Subcutaneous adipose tissue (tissue), 4 donors: ENCODE measurements around the gene WDR1. TPM values are rescaled to one million over a fixed set of nuclear protein-coding genes. Genes with fewer than 3 reads are reported as not detected.

Source experiments
- total RNA-seq, 4 donors: library from RNA; depleted of rRNA; stranded (reverse); fragments of >200 nt; gene quantifications; one replicate each; pipeline ENCODE4 v1.1.0, GENCODE V29; 2016
- TF ChIP-seq, protein P1 (sequence below): fragments of 450-650 bp; IDR thresholded peaks from one replicate; pipeline ENCODE4 v1.5.1; 2016; ENCODE audit warnings: low read depth, mild to moderate bottlenecking, control low read depth, antibody characterized with exemption, moderate library complexity

The WDR1 gene
- total RNA-seq, 4 donors from 2014 or later: 81.9 to 122 (median 99.1) TPM

DNA sequence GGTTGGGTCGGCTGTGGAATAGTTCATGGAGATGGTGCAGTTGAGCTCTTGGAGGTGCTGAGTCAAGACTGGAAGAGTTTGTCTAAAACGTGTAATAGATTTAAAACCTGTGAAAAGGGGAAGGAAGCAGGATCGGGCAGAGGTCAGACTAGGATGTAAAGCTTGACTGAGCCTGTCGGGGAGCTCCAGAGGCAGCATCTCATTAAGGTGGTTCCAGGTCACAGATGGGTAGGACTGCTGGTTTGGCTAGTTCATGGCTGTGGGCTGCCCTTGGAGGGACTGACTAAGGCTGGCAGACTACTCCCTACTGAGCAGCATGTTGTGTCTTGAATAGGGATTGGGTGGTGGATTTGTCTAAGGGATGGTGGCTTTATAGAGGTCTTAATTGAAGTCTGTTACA is 28.4 kb upstream of the WDR1 start:
- TF ChIP-seq, protein P1, sequence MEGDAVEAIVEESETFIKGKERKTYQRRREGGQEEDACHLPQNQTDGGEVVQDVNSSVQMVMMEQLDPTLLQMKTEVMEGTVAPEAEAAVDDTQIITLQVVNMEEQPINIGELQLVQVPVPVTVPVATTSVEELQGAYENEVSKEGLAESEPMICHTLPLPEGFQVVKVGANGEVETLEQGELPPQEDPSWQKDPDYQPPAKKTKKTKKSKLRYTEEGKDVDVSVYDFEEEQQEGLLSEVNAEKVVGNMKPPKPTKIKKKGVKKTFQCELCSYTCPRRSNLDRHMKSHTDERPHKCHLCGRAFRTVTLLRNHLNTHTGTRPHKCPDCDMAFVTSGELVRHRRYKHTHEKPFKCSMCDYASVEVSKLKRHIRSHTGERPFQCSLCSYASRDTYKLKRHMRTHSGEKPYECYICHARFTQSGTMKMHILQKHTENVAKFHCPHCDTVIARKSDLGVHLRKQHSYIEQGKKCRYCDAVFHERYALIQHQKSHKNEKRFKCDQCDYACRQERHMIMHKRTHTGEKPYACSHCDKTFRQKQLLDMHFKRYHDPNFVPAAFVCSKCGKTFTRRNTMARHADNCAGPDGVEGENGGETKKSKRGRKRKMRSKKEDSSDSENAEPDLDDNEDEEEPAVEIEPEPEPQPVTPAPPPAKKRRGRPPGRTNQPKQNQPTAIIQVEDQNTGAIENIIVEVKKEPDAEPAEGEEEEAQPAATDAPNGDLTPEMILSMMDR: no peak

DNA sequence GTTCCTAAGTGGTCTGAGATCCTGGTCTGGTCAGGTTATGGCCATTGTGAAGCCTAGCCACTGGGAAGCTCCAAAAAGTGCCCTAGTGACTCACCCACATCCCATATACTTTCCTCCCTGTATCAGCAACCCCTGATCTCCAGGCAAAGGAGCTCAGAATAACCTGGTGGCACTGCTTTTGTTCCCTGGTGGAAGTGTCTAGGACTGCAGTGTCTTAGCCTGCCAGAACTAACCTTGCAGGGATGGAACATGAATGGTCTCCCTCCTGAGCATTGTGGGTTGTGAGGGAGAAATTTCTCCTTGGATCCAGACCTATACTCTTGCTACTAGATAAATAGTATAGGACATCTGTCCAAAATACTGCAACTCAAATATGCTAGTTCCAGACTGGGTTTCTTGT is 27.9 kb upstream of the WDR1 start:
- TF ChIP-seq, protein P1: no peak

DNA sequence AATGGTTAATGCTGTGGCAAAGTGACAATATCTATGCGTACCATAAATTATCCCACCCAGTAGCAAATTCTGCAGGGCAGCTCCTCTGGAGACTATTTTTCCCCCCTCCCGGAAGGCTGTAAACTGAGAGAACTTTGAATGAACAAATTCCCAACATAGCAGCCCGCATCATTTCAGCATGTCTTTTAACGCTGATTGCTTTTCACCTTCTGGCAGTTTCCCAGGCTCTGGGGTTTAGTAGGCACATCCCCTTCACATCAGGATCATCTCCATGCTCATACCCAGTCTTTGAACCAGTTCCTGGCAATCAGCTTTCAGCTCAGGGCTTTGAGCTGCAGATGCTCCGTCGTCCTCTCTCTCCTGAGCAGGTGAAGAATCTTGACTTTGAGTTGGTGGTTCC is 26.6 kb upstream of the WDR1 start:
- TF ChIP-seq, protein P1: no peak

DNA sequence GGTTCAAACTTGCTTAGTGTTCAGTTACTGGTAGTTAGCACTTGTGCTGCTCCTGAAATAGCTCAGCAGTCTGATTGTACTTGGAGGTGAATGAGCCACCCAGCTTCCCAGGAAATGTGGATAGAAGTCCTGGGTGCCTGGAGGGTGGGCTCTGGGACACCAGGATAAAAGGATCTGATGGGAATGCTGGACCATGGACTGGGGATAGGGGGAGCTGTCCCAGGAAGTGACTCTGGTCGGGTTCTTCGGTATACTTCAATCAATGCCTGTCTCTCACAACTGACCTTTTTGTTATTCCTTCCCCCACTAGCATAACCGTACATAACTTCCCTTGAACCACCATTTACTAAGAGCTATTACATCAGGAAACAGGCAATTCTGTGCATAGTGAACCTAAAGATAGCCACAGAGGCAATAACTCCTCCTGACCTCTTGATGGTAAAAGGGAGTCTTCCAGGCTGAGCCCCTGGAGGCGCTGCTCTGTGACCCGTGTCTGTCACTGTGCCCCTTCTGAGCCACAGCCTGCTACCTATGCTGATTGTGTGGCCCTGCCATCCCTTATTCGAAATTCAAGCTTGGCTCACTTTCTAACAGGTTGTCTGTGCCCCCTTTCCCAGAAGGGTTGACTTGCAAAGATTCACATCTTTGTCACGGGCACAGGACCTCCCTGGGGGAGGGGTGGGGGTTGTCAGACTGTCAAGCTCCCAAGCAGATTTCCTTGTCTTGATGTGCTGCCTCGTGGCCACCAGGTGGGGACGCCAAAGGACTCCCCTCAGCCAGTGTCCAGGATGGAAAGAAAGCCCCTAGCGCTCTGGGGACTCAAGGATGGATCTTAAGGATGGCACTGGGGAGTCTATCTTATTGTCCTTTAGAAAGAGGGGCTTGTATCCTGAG is 24.5 kb upstream of the WDR1 start:
- TF ChIP-seq, protein P1: no peak

DNA sequence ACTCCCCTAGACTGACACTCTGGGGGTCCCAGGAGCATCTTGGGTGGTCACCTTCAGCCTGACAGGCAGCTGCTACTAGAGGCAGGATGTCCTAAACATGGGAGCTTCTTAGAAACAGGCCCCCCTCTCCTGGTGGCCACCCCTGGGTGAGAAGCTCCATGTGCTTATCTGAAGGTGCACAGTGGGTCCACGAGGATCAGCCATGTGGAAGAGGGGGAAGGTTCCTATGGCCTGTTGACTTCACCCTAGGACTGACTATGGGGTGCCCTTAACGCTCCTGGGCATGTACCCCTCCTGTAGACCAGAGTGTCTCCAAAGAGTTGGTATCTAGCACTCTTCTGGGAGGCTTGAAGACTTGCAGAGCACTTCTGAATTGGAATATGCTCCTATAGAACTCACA is 22.9 kb upstream of the WDR1 start:
- TF ChIP-seq, protein P1: no peak

DNA sequence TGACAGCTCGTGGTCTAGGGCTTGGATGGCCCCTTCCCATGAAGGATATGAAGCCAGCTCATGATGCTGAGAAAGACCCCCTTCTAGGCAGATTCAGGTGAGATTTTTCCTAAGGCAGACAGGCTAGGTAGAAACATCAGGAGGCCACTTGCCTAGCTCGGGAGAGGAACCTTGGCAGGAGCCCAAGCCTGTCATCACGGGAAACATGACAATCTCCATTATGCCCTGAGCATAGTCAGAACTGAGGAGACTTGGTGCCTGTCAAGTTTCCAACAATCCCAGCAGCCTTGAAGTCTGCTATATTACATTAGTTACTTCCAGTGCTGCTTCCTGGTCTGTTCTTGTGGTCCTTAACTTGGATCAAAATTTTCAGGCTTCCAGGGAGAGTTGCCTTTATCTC is 18.7 kb upstream of the WDR1 start:
- TF ChIP-seq, protein P1: no peak

DNA sequence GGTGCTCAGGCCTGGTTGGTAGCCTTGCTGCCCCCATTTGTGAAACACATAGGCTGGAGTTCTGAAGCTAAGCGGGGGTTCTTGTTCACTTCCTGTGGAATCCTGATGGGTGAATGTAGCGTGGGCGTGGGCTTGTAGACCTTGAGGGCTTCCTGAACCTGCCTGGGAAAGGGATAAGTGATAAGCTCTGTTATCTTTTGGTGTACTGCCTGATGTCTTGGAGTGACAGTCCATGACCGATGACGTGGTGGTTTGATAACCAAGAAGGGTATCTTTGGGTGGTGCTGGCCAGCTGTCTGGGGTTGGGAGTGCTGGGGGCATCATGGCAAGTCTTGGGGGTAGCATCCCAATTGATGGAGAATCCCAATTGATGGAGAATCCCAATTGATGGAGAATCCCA is 17.5 kb upstream of the WDR1 start:
- TF ChIP-seq, protein P1: no peak
